Sigmoid colon (tissue), 7 donors: Measurements from ENCODE around the gene ARHGAP25. TPM values are rescaled to one million over a fixed set of nuclear protein-coding genes. Genes with fewer than 3 reads are reported as not detected.

Experiments
- DNase-seq: peaks from one replicate; pipeline ENCODE4 v3.0.0-alpha.2; 2019
- H3K27ac ChIP-seq, 4 donors: fragments of 200-600 bp; sonication (generic); one replicate each; pipeline ENCODE4 v1.5.1; 2016 to 2019; ENCODE audit warnings: mild to moderate bottlenecking in 1 of 4
- H3K27me3 ChIP-seq, 3 donors: fragments of 200-600 bp; sonication (generic); one replicate each; pipeline ENCODE4 v1.5.1; 2019; ENCODE audit warnings: mild to moderate bottlenecking in 1 of 3
- H3K36me3 ChIP-seq, 4 donors: fragments of 200-600 bp; sonication (generic); one replicate each; pipeline ENCODE4 v1.5.1; 2016 to 2019
- H3K4me1 ChIP-seq, 4 donors: fragments of 200-600 bp; sonication (generic); one replicate each; pipeline ENCODE4 v1.5.1; 2017 to 2019
- H3K4me3 ChIP-seq, 4 donors: fragments of 200-600 bp; sonication (generic); one replicate each; pipeline ENCODE4 v1.5.1; 2017 to 2019; ENCODE audit warnings: mild to moderate bottlenecking in 2 of 4, moderate library complexity in 1 of 4
- H3K9me3 ChIP-seq, 4 donors: fragments of 200-600 bp in 3 of 4; sonication (generic) in 3 of 4; one replicate each; pipeline versions ENCODE4 v1.5.1 to v1.6.1; 2013 to 2019
- CTCF ChIP-seq, 4 experiments: fragments of 450-650 bp in 3 of 4; fragments of 200-600 bp in 1 of 4; IDR thresholded peaks; one replicate each; pipeline ENCODE4 v1.5.1; 2016 to 2019; ENCODE audit warnings: antibody characterized with exemption in 4 of 4, mild to moderate bottlenecking in 3 of 4, moderate library complexity in 2 of 4
- EP300 ChIP-seq, 4 donors: sonication (generic); formaldehyde crosslinking; IDR thresholded peaks; one replicate each; pipeline ENCODE4 v1.6.1; 2017; ENCODE audit warnings: antibody characterized with exemption in 4 of 4
- POLR2A ChIP-seq, 2 donors: fragments of 450-650 bp; IDR thresholded peaks; one replicate each; pipeline ENCODE4 v1.6.1; 2016; ENCODE audit warnings: antibody characterized with exemption in 2 of 2, mild to moderate bottlenecking in 2 of 2, moderate library complexity in 2 of 2
- POLR2AphosphoS5 ChIP-seq, 4 donors: sonication (generic); formaldehyde crosslinking; IDR thresholded peaks; one replicate each; pipeline ENCODE4 v1.6.1; 2017; ENCODE audit warnings: antibody characterized with exemption in 4 of 4
- WGBS, 2 donors: extraction: QIAGEN DNeasy Blood & Tissue Kit; methylation state at CpG; one replicate each; pipeline ENCODE4 v1.1.7; 2013; 5-methylcytosine and 5-hydroxymethylcytosine counted together
- intact Hi-C: fragments of 100-400 bp; cut with DNase I; formaldehyde crosslinking; loops from one replicate; pipeline ENCODE4 v1.15.1; 2023
- polyA plus RNA-seq, 3 donors: library from polyadenylated mRNA; stranded (reverse); fragments of 200-250 nt; gene quantifications; one replicate each; pipeline ENCODE4 v1.2.3, GENCODE V29; 2013
- total RNA-seq, 4 donors: library from RNA; depleted of rRNA; stranded (reverse); fragments of >200 nt; gene quantifications; one replicate each; pipeline ENCODE4 v1.1.0, GENCODE V29; 2016
- donor health status: healthy with polysubstance abuse.
- donor health status: Bipolar disorder and iron deficiency.
- donor health status: healthy.

ARHGAP25 gene
- total and polyA plus RNA-seq, 7 donors, result 2.6 to 18.1 (median 5.8) TPM

GRCh38 chr2:68771211-68771751 lies 36.7 kb downstream of the ARHGAP25 start:
- Histone ChIP-seq H3K27ac (peak overlapping the region; percentile 25 to 61 (median 38)), H3K4me1 (peaks cover 0 to 30% (median 19%) of the 10 kb centered on the region in 4 donors), H3K36me3 (no peaks in the 10 kb centered on the region), H3K4me3 (no peak overlapping the region), H3K27me3 (no peaks in the 10 kb centered on the region), H3K9me3 (no peaks in the 10 kb centered on the region)
- DNase-seq, result no peak
- intact Hi-C loops, result no loop called here
- 59 to 89% methylated on average over 3 of the region's 3 CpGs for WGBS, 2 donors
- no peak for TF ChIP-seq EP300 (IDR thresholded peaks at IDR 0.05)
- TF ChIP-seq POLR2AphosphoS5 (IDR thresholded peaks at IDR 0.05), result peak in 1 of 4 donors; percentile 5

GRCh38 chr2:68772109-68772508 lies 37.5 kb downstream of the ARHGAP25 start:
- DNase-seq, result no peak
- TF ChIP-seq EP300 (IDR thresholded peaks at IDR 0.05) (no peak), CTCF (IDR thresholded peaks at IDR 0.05) (no peak), POLR2AphosphoS5 (IDR thresholded peaks at IDR 0.05) (no peak), POLR2A (IDR thresholded peaks at IDR 0.05) (no peak)
- no peaks in the 10 kb centered on the region for H3K9me3 ChIP-seq
- WGBS, 2 donors, result 76 to 92% methylated on average over 2 of the region's 2 CpGs
- H3K4me1 ChIP-seq, result peaks cover 0 to 22% (median 16%) of the 10 kb centered on the region in 4 donors
- H3K27ac ChIP-seq, result peak overlapping the region in 1 of 4 donors; percentile 61
- H3K27me3 ChIP-seq, result no peaks in the 10 kb centered on the region
- H3K36me3 ChIP-seq, result no peaks in the 10 kb centered on the region
- intact Hi-C loops, result no loop called here
- H3K4me3 ChIP-seq, result no peak overlapping the region

DNA sequence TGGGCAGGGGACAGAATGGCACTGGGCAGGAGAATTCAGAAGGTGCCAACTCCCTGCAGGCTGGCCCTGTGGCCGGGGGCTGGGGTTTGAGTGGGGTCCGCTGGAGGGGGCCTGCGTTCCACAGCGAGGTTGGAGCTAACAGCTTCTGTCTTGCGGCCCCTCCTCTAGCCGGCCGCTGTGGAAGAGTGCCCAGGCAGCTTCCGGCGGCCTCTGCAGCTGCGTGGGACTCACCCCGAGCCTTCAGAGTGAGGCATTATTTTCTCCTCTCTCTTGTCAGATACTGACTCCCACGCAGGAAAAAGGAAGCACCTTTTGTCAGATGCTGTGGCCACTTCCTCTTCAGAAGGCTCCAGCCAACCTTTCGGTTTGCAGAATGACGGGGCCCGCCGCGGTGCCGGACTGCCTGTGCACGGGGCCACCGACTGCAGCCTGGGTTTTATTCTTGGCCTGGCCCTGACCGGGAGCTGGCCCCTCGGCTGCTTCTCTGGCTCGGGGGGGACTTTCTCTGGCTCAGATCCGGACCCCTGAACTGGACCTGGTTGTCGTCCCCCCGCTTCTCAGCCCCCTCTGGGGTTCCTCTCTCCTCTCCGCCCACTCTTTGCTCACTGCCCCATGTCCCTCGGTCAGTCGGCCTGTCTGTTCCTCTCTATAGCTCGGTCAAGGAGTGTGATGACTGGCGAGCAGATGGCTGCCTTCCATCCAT lies 40.1 kb downstream of the ARHGAP25 start:
- TF ChIP-seq CTCF (IDR thresholded peaks at IDR 0.05) (no peak), POLR2AphosphoS5 (IDR thresholded peaks at IDR 0.05) (peak in 3 of 4 donors; percentile 21 to 68 (median 30))
- 43 to 80% methylated on average over 31 of the region's 31 CpGs for WGBS, 2 donors
- H3K4me1 ChIP-seq, result peaks cover 0 to 22% (median 16%) of the 10 kb centered on the region in 4 donors
- H3K27ac ChIP-seq, result peak overlapping the region; percentile 48 to 66 (median 59)
- H3K36me3 ChIP-seq, result no peaks in the 10 kb centered on the region
- DNase-seq, result peak; percentile 74
- intact Hi-C loops, result no loop called here
- H3K27me3 ChIP-seq, result no peaks in the 10 kb centered on the region
- peak overlapping the region in 3 of 4 donors; percentile 15 to 26 (median 25) for H3K4me3 ChIP-seq
- H3K9me3 ChIP-seq, result no peaks in the 10 kb centered on the region

- Histone ChIP-seq H3K36me3 (no peaks in the 10 kb centered on the region), H3K4me1 (peaks cover 0 to 22% (median 18%) of the 10 kb centered on the region in 4 donors), H3K9me3 (no peaks in the 10 kb centered on the region), H3K4me3 (peak overlapping the region in 3 of 4 donors; percentile 15 to 26 (median 25)), H3K27ac (peak overlapping the region; percentile 48 to 66 (median 59)), H3K27me3 (no peaks in the 10 kb centered on the region)
- no peak for TF ChIP-seq POLR2A (IDR thresholded peaks at IDR 0.05)
- no peak for TF ChIP-seq POLR2AphosphoS5 (IDR thresholded peaks at IDR 0.05)
- TF ChIP-seq CTCF (IDR thresholded peaks at IDR 0.05), result no peak
- TF ChIP-seq EP300 (IDR thresholded peaks at IDR 0.05), result no peak
- intact Hi-C loops, result no loop called here
- WGBS, 2 donors, result 68 to 76% methylated on average over 13 of the region's 13 CpGs
- DNase-seq, result no peak
Measured at GRCh38 chr2:68775272-68775842, 40.7 kb downstream of the ARHGAP25 start.

- DNase-seq, result no peak
- WGBS, 2 donors, result 73 to 89% methylated on average over 2 of the region's 2 CpGs
- H3K36me3 ChIP-seq, result no peaks in the 10 kb centered on the region
- TF ChIP-seq POLR2A (IDR thresholded peaks at IDR 0.05) (no peak), CTCF (IDR thresholded peaks at IDR 0.05) (no peak), EP300 (IDR thresholded peaks at IDR 0.05) (no peak), POLR2AphosphoS5 (IDR thresholded peaks at IDR 0.05) (no peak)
- no peaks in the 10 kb centered on the region for H3K27me3 ChIP-seq
- no peak overlapping the region for H3K4me3 ChIP-seq
- H3K27ac ChIP-seq, result no peak overlapping the region
- intact Hi-C loops, result no loop called here
- peaks cover 0 to 15% (median 11%) of the 10 kb centered on the region in 4 donors for H3K4me1 ChIP-seq
- H3K9me3 ChIP-seq, result no peaks in the 10 kb centered on the region
Measured at GRCh38 chr2:68776124-68776523, 41.5 kb downstream of the ARHGAP25 start.
